NOMO-1 (cell line): ENCODE measurements around the gene MED7.

Experiments
- DNase-seq, 2 experiments: peaks; one replicate each; lab custom pipeline; 2025; ENCODE audit not compliant: unreplicated experiment in 2 of 2; lab: John Stamatoyannopoulos, UW

Gene MED7

DNA sequence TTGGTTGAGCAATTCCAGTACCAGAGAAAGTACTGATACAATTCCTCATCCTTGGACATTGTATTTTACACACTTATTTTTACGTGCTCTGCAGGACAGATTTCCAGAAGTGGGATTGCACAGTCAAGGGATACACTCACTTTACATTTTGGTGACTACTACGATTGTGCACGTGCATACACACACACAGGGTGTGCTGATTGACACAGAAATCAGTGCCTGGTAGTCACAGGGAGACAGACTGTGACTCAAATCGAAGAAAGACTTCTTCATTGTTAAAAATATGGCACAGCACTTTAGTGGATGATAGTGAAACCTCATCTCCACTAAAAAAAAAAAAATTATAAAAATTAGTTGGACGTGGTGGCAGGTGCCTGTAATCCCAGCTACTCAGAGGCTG, 21.9 kb upstream of the MED7 start:
- no peak for DNase-seq

DNA sequence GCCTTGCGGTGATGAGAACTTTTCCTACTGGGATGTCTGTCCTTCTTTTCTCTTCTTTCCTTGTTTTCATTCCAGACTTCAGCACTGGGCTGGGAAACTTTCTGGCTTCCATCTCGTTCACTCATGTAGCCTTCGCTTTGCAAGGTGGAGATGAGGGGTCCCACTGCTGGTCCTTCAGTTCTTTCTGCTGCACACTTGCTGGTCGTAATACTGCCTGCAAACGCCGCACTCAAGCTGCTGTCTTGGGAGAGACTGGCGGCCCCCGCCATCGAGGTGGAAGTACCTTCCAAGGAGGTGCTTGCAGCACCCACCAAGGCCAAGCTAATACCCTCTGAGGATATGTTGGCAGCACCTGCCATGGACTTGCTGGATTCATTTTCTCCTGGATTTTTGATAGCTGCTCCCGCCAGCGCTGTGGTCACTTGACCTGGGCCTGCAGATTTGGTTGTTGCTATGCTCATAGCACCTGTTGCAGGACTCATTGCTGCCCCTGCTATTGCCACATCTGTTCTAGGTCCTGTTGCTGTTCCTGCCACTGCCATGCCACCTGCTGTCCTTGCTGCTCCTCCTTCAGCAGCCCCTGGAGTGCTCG, 20.4 kb upstream of the MED7 start:
- no peak for DNase-seq

DNA sequence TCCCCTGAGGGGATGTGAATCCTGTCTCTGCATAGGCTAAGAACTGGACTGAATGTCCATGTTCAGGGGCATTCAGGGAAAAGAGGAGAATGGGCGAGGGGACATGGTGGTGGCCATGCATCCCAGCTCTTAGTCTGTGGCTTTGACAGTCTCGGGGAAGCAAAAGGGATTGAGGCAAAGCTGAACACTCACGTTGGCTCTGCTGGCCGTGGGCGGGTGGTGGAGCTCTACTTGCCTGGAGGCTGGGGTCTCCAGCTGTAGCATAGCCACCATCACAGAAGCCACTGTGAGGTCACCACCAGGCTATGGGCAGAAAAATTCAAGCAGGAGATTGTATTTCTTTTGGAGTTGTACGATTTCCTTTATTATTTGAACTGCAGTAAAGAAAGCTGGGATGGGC, 19.3 kb upstream of the MED7 start:
- DNase-seq: no peak

- DNase-seq: no peak
These were observed 17.3 kb upstream of the MED7 start for GRCh38 chr5:157160001-157160400.

- no peak for DNase-seq
These were observed 16.6 kb upstream of the MED7 start for GRCh38 chr5:157159209-157159751.

DNA sequence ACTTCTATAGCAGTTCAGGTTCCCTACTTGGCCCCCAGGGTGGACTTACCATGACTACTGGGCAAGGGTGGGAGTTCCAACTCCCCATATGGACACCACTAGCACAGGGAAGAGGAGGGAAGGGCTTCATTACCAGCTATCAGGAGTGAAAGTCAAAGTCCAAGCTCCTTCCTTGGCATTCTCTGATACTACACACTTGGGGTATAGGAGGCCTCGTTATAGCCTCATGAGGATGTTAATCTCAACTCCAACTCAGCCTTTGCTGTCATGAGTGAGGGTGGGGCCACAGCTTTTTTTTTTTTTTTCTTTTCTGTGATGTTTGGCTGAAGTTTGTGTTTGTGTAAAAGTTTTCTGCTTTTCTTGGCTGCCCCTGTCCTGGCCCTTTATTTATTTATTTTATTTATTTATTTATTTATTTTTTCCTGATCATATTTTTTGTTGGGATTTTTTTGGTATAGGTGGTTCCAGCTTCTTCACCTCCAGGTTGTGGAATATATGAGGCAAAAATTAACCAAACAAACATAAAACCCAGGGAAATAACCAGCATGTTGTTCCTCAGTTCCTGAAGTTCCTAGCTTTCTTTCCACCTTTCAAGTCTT, 14.7 kb upstream of the MED7 start:
- DNase-seq: no peak

DNA sequence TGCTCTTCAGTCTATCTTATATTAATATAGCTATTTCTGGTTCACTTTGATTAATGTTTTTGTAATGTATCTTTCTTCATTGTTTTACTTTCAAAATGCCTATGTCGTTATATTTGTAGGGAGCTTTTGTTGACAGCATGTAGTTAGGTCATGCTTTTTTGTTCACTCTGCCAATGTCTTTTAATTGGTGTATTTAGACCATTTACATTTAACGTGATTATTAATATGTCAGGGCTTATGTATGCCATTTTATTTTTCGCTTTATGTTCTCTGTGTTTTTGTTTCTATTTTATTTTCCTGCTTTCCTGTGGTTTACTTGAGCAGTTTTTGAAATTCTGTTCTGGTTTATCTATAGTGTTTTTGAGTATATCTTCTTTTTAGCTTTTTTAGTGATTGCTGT, 12.6 kb upstream of the MED7 start:
- no peak for DNase-seq

GRCh38 chr5:157150995-157151394, 8.3 kb upstream of the MED7 start:
- DNase-seq: no peak

DNA sequence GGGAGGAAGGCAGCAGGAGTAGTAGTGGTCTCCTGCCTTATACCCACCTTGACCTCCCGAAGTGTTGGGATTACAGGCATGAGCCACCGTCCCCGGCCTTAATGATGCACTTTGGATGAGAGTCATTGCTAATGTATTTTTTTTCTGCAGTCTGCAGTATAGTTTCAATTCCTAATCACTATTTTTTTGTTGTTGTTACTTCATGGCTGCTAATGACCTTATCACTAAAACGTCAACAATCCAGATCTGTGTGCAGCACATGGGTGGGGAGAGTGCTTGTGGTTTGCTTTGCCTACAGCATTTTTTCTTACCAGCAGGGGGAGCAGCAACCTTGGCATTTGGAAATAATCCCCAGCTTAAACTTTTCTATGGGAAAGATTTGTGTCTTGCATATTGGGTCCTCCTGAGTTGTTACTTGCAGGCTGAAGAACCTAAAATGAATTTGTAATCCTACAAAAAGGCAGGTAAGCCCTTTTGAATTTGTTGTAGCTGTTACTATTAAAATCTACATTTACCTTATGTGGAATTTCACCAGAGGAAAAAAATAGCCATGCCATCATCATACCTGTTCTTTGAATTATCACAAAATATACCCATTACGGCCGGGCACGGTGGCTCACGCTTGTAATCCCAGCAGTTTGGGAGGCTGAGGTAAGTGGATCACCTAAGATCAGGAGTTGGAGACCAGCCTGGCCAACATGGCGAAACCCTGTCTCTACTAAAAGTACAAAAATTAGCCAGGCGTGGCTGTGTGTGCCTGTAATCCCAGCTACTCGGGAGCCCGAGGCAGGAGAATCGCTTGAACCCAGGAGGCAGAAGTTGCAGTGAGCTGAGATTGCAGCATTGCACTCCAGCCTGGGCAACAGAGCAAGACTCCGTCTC, 6.3 kb upstream of the MED7 start:
- peak; percentile 44 to 50 for DNase-seq

DNA sequence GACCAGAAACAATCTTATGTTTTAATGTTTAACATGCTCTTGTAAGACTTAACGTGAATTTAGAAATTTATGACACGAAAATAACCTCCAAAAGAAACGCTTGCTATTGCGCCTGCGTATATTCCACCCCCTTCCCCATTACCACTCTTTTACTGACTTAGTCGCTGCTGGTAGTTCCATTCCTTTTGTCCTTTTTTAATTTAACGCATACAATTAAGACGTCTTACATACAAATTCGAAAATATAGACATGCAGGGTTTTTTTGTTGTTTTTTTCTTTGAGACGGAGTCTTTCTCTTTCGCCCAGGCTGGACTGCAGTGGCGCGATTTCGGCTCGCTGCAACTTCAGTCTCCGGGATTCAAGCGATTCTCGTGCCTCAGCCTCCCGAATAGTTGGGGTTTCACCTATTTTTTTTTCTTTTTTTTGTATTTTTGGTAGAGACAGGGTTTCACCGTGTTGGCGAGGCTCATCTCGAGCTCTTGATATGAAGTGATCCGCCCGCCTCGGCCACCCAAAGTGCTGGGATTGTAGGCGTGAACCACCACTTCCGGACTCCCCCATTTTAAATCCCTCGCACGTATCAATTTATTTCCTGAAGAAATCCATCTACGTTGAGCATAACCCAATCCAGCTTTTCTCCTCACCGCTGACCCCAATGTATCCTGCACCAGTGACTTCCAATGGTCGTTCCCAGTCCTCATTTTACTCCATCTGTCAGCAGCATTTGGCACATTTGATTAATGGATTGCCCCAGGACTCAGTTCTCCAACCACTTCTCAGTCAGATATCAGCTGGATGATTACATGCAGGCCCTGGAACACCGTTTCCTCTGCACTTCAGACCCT, 684 bp upstream of the MED7 start:
- peak; percentile 77 to 94 for DNase-seq

GRCh38 chr5:157137691-157138090, 5.0 kb downstream of the MED7 start:
- DNase-seq: no peak

DNA sequence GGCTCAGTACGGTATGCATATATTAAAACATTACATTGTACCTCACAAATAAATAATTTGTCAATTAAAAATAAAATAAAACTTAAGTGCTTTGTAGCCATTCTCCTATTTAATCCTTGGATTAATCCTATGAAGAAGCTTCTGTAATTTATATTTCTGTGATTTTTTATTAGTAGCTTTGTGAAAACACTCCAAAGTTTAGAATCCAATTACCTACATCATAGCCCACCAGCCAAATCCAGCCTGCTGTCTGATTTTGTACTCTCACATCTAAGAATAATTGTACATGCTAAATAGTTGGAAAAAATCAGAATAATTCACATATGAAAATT, 10.4 kb downstream of the MED7 start:
- DNase-seq: no peak

DNA sequence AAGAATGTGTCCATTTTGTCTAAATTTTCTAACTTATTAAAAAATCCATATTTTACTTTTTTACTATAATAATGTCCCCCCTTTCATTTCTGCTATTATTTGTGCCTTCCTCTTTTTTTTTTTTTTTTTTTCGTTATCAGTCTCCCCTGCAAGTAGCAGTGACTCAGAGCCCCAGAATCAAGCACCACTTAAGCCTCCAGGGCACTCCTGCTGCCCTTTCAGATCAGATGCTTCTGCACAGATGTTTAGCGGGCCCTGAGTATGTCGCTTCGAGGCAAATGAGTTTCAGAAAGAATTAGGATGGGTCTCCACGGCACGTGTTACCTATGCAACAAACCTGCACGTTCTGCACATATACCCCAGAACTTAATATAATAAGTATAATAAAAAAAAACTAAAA, 11.7 kb downstream of the MED7 start:
- peak; percentile 62 to 72 for DNase-seq

- no peak for DNase-seq
These were observed 21.0 kb downstream of the MED7 start for GRCh38 chr5:157121709-157122108.

DNA sequence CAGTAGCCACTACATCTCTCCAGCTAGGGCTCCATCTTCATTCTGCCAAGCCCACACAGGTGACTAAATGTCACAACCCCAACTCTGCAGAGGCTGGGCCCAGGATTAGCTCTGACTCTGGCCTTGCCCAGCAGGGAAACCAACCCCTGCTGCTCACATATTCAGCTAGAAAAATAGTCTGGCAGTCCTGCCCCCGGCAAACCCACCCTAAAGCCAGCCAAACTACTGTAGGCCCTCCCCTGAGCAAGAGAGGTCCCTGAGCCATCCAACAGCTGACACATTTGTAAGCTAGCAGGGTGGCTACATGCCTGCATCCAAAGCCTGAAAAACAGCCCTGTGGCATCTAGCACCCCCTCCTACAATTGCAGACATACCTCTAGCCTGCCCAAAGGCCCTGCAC, 22.6 kb downstream of the MED7 start:
- DNase-seq: no peak

DNA sequence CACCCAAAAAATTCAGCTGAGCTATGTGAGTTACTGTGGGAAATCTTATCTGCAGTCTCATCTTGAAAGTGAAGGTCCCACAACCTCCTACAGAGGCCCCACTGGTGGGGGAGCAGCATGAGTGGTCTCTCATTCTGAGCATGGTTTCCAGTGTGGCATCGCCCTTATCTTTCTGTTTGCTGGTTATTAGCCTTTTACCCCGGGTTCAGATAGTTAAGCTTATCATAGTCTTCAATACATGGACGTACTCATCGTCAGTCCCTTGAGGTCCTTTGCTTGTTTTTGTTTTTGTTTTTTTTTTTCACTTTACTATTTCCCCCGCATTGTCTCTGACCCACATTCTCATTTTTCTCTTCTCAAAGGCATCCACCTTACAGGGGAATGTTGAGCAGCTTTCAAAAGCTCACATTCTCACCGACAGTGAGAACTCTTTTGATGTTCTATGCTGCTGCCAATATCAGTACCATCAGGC, 26.1 kb downstream of the MED7 start:
- no peak for DNase-seq

GRCh38 chr5:157115502-157115901, 27.2 kb downstream of the MED7 start:
- DNase-seq: no peak

GRCh38 chr5:157115012-157115411, 27.7 kb downstream of the MED7 start:
- no peak for DNase-seq

GRCh38 chr5:157113002-157113401, 29.7 kb downstream of the MED7 start:
- peak; percentile 39 to 48 for DNase-seq

DNA sequence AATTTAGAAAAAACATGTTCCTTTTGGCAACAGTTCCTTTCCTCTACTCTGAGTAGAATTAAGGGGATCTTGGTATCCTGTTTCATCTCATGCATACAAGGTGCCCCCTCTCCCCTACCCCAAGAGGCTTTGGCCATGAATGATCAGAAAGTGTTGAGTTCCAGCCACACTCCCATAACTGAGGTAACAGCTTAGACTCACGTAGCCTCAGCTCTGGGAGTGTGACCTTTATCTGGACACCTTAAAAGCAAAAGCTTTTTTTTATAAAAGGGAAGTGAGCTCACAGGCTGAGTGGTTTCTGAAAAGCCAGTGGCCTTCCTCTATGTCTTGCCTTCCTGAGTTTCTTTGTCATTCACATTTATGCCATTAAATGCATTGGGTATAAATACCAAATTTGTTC, 32.9 kb downstream of the MED7 start:
- DNase-seq: peak; percentile 44 to 77

DNA sequence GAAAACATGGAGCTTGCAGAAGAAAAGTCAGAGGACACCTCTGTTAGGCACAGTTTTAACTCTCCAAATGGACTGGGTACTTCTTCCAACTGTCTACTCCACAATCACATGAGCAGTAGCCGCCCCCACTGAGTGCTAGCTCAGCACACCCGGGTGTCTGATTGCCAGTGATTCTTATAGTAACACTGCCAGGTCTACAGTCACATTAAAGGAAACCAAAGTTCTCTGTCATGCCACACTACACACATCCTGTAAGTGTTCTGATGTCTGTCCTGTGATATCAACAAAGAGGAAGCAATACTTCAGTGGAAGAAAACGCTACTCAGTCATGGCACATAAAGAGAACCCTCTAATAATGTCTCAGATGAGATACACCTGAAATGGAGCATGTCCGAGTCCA, 33.7 kb downstream of the MED7 start, which contains the start of gene HAVCR2:
Gene HAVCR2, minus strand, starts transcription at position 69 of the 400 bp plus-strand sequence. Its CDS starts 61 bp downstream, at position 8.
- DNase-seq: peak; percentile 13 to 59
